Measurements from ENCODE around the gene SLC35B2.
A peak's percentile ranks its signal among the peaks of the same experiment; 100 is the strongest.

Gene SLC35B2

GRCh38 chr6:44257025-44257752 is at the start of gene SLC35B2:
Gene SLC35B2 (minus strand): TSS chr6:44257528. CDS start chr6:44257410, 118 bp downstream.
- DNase-seq (ENCODE audit: low read depth in 2 of 2), result peak in 1 of 2 donors; percentile 59

- DNase-seq (ENCODE audit: low read depth in 2 of 2), result no peak
Observed at GRCh38 chr6:44306710-44307109, 49.4 kb upstream of the SLC35B2 start.

- no peak for DNase-seq (ENCODE audit: low read depth in 2 of 2)
Observed at GRCh38 chr6:44305200-44305725, 47.9 kb upstream of the SLC35B2 start.

GRCh38 chr6:44304282-44305199 is 47.2 kb upstream of the SLC35B2 start:
- peak in 1 of 2 donors; percentile 10 for DNase-seq (ENCODE audit: low read depth in 2 of 2)

- DNase-seq (ENCODE audit: low read depth in 2 of 2), result no peak
Observed at GRCh38 chr6:44303842-44304241, 46.5 kb upstream of the SLC35B2 start.

- DNase-seq (ENCODE audit: low read depth in 2 of 2), result no peak
Observed at GRCh38 chr6:44302856-44303255, 45.5 kb upstream of the SLC35B2 start.

GRCh38 chr6:44301782-44302564 is 44.6 kb upstream of the SLC35B2 start:
- DNase-seq (ENCODE audit: low read depth in 2 of 2), result no peak

GRCh38 chr6:44301106-44301505 is 43.8 kb upstream of the SLC35B2 start:
- no peak for DNase-seq (ENCODE audit: low read depth in 2 of 2)

GRCh38 chr6:44300292-44300823 is 43.0 kb upstream of the SLC35B2 start:
- DNase-seq (ENCODE audit: low read depth in 2 of 2), result no peak

- no peak for DNase-seq (ENCODE audit: low read depth in 2 of 2)
Observed at GRCh38 chr6:44298864-44299263, 41.5 kb upstream of the SLC35B2 start.

GRCh38 chr6:44298055-44298803 is 40.9 kb upstream of the SLC35B2 start:
- no peak for DNase-seq (ENCODE audit: low read depth in 2 of 2)

- DNase-seq (ENCODE audit: low read depth in 2 of 2), result peak in 1 of 2 donors; percentile 29
Observed at GRCh38 chr6:44297063-44298038, 40.0 kb upstream of the SLC35B2 start.

- no peak for DNase-seq (ENCODE audit: low read depth in 2 of 2)
Observed at GRCh38 chr6:44294832-44295791, 37.8 kb upstream of the SLC35B2 start.

- DNase-seq (ENCODE audit: low read depth in 2 of 2), result no peak
Observed at GRCh38 chr6:44292661-44293365, 35.5 kb upstream of the SLC35B2 start.

- no peak for DNase-seq (ENCODE audit: low read depth in 2 of 2)
Observed at GRCh38 chr6:44291841-44292240, 34.5 kb upstream of the SLC35B2 start.

GRCh38 chr6:44289726-44290260 is 32.5 kb upstream of the SLC35B2 start:
- no peak for DNase-seq (ENCODE audit: low read depth in 2 of 2)

- no peak for DNase-seq (ENCODE audit: low read depth in 2 of 2)
Observed at GRCh38 chr6:44286747-44287146, 29.4 kb upstream of the SLC35B2 start.

- DNase-seq (ENCODE audit: low read depth in 2 of 2), result no peak
Observed at GRCh38 chr6:44286285-44286565, 28.9 kb upstream of the SLC35B2 start.
